GM12878 (cell line): ENCODE results near the gene ZSCAN26. TPM values are rescaled to one million over a fixed set of nuclear protein-coding genes. Genes with fewer than 3 reads are reported as not detected.
A peak's percentile ranks its signal among the peaks of the same experiment; 100 is the strongest.

Experiments
- ATAC-seq: fragments of 200-7000 bp; cut with Tn5 transposase; 3 replicates; pipeline ENCODE4 v1.9.1; 2020; ENCODE audit warnings: mild to moderate bottlenecking, moderate library complexity
- BruUV-seq: library from RNA; stranded (reverse); fragments of 400-500 nt; replicated peaks from 2 replicates; lab custom pipeline; 2021; lab: Mats Ljungman, UMichigan
- CTCF ChIA-PET: fragments of 300-600 bp; sonication (Branson Sonifier 250); formaldehyde crosslinking; extraction: SDS; loops from one replicate; lab custom pipeline; 2021; ENCODE audit warnings: inconsistent platforms; lab: Yijun Ruan, JAX
- POLR2A ChIA-PET: fragments of 350-600 bp; formaldehyde crosslinking; extraction: SDS; loops from one replicate; lab custom pipeline; 2021; ENCODE audit warnings: inconsistent platforms; lab: Charles Lee
- RAD21 ChIA-PET: fragments of 300-600 bp; sonication (Branson Sonifier 250); formaldehyde crosslinking; loops from one replicate; lab custom pipeline; 2023; ENCODE audit warnings: antibody characterized with exemption; ENCODE audit not compliant: unreplicated experiment; lab: Charles Lee
- SMC1A ChIA-PET: fragments of 300-600 bp; sonication (Branson Sonifier 250); formaldehyde crosslinking; loops from one replicate; lab custom pipeline; 2023; ENCODE audit not compliant: unreplicated experiment, uncharacterized antibody; lab: Charles Lee
- DNase-seq: peaks from one replicate; pipeline ENCODE4 v3.0.0-alpha.2; 2011; ENCODE audit warnings: low read depth, low spot score
- FAIRE-seq: peaks from 3 replicates; lab custom pipeline; 2011; peaks lifted over from hg19 to GRCh38; lab: Jason Lieb, UNC
- H2AFZ ChIP-seq: 2 replicates; pipeline ENCODE4 v1.6.0; 2011; ENCODE audit warnings: low read depth, low read length, control low read depth; ENCODE audit not compliant: control insufficient read depth
- H3K27ac ChIP-seq: 2 replicates; pipeline ENCODE4 v1.5.1; 2011; ENCODE audit warnings: control low read depth; ENCODE audit not compliant: control insufficient read depth, insufficient read depth
- H3K27me3 ChIP-seq, 2 experiments: replicated peaks in 1 of 2; 2 replicates each; pipeline versions ENCODE4 v1.6.0 to v1.6.1; 2011; ENCODE audit warnings: low read length in 1 of 2; ENCODE audit not compliant: control insufficient read depth in 2 of 2, insufficient read depth in 2 of 2
- H3K36me3 ChIP-seq, 2 experiments: 2 replicates each; pipeline ENCODE4 v1.5.1; 2011; ENCODE audit warnings: low read length in 1 of 2; ENCODE audit not compliant: control insufficient read depth in 2 of 2, insufficient read depth in 2 of 2
- H3K4me1 ChIP-seq: 2 replicates; pipeline ENCODE4 v1.6.1; 2011; ENCODE audit warnings: mild to moderate bottlenecking, low read length, moderate library complexity, mixed read lengths; ENCODE audit not compliant: control insufficient read depth, insufficient read depth
- H3K4me2 ChIP-seq: 2 replicates; pipeline ENCODE4 v1.6.0; 2011; ENCODE audit warnings: control low read depth; ENCODE audit not compliant: control insufficient read depth, insufficient read depth
- H3K4me3 ChIP-seq: fragments of 200-600 bp; sonication (generic); 2 replicates; pipeline ENCODE4 v1.5.1; 2016
- H3K79me2 ChIP-seq: 2 replicates; pipeline ENCODE4 v1.6.0; 2011; ENCODE audit warnings: low read length; ENCODE audit not compliant: control insufficient read depth, insufficient read depth
- H3K9ac ChIP-seq: 2 replicates; pipeline ENCODE4 v1.8.0; 2011; ENCODE audit warnings: low read length, control low read depth, mixed read lengths; ENCODE audit not compliant: control insufficient read depth, insufficient read depth
- H3K9me3 ChIP-seq: replicated peaks from 3 replicates; pipeline ENCODE4 v1.5.1; 2011; ENCODE audit warnings: mild to moderate bottlenecking, low read length; ENCODE audit not compliant: control insufficient read depth, insufficient read depth
- H4K20me1 ChIP-seq: 2 replicates; pipeline ENCODE4 v1.6.0; 2011; ENCODE audit not compliant: control insufficient read depth, insufficient read depth
- FOS ChIP-seq: IDR thresholded peaks from 3 replicates; pipeline ENCODE4 v1.6.1; 2011; ENCODE audit warnings: borderline replicate concordance; ENCODE audit not compliant: insufficient read length; ENCODE audit errors: extremely low read depth
- FOXM1 ChIP-seq: IDR thresholded peaks from 2 replicates; pipeline ENCODE4 v1.6.1; 2012; ENCODE audit warnings: low read depth, mild to moderate bottlenecking, inconsistent platforms, low read length, moderate library complexity
- HDAC6 ChIP-seq: fragments of 200-600 bp; sonication (generic); IDR thresholded peaks from one replicate; pipeline ENCODE4 v1.8.0; 2017; ENCODE audit warnings: antibody characterized with exemption; ENCODE audit not compliant: unreplicated experiment
- POLR2AphosphoS5 ChIP-seq: IDR thresholded peaks from 2 replicates; pipeline ENCODE4 v1.6.1; 2011; ENCODE audit warnings: mild to moderate bottlenecking, low read length, inconsistent platforms
- SMARCA5 ChIP-seq: fragments of 450-650 bp; IDR thresholded peaks from 2 replicates; pipeline ENCODE4 v1.6.1; 2017; ENCODE audit warnings: mild to moderate bottlenecking
- ZNF217 ChIP-seq: fragments of 450-650 bp; IDR thresholded peaks from 2 replicates; pipeline ENCODE4 v1.6.1; 2017; ENCODE audit warnings: antibody characterized with exemption, mild to moderate bottlenecking
- ZNF384 ChIP-seq: IDR thresholded peaks from 2 replicates; pipeline ENCODE4 v1.6.1; 2012; ENCODE audit warnings: low read depth, mild to moderate bottlenecking, low read length, improper control_type of control experiment, borderline replicate concordance
- WGBS: methylation state at CpG from one replicate; pipeline ENCODE4 v1.1.6; 2016; ENCODE audit warnings: low lambda C conversion rate; ENCODE audit not compliant: insufficient replicate concordance, insufficient coverage; ENCODE audit errors: missing lambda C conversion rate; 5-methylcytosine and 5-hydroxymethylcytosine counted together
- in situ Hi-C: fragments of 300-500 bp; cut with MboI; formaldehyde crosslinking; loops from 9 replicates; pipeline ENCODE4 v1.14.3; 2018; ENCODE audit warnings: mixed read lengths
- intact Hi-C: fragments of 100-400 bp; cut with micrococcal nuclease; formaldehyde crosslinking; loops from one replicate; pipeline ENCODE4 v1.14.2; 2022; ENCODE audit not compliant: unreplicated experiment
- polyA plus RNA-seq, 11 experiments: library from polyadenylated mRNA; depleted of rRNA in 4 of 11; unstranded in 6 of 11; stranded (reverse) in 5 of 11; fragments of >200 nt; fragmentation: Nextera tagmentation in 4 of 11; fragmentation: Illumina TruSeq in 1 of 11; extraction: Ambion mirVana in 4 of 11; extraction: Trizol in 1 of 11; gene quantifications; 1 replicate in 1 of 11; 2 replicates in 10 of 11; pipeline versions ENCODE4 v1.2.1 to v1.2.3, GENCODE V29; 2011 to 2016; ENCODE audit warnings: inconsistent platforms in 2 of 11, missing spikeins in 2 of 11, low read depth in 1 of 11
- total RNA-seq, 4 experiments: library from RNA; depleted of rRNA in 3 of 4; stranded (reverse); fragments of >200 nt in 3 of 4; fragmentation: Illumina TruSeq in 1 of 4; extraction: Trizol in 1 of 4; gene quantifications; 2 replicates each; pipeline versions ENCODE4 v1.2.1 to v1.2.3, GENCODE V29; 2013 to 2021
- TF ChIP-seq, protein P1 (sequence below): IDR thresholded peaks from 2 replicates; pipeline ENCODE4 v1.6.1; 2012; ENCODE audit warnings: low read depth, low read length, improper control_type of control experiment
- TF ChIP-seq, protein P2 (sequence below): fragments of 450-650 bp; IDR thresholded peaks from 2 replicates; pipeline ENCODE4 v1.6.1; 2016; ENCODE audit warnings: mild to moderate bottlenecking

Gene ZSCAN26
- total and polyA plus RNA-seq, 10 of the 15 experiments (the other 5 are each of a cell fraction or from before 2014, with no cell fraction given): 4.5 to 13.3 (median 6.5) TPM

DNA sequence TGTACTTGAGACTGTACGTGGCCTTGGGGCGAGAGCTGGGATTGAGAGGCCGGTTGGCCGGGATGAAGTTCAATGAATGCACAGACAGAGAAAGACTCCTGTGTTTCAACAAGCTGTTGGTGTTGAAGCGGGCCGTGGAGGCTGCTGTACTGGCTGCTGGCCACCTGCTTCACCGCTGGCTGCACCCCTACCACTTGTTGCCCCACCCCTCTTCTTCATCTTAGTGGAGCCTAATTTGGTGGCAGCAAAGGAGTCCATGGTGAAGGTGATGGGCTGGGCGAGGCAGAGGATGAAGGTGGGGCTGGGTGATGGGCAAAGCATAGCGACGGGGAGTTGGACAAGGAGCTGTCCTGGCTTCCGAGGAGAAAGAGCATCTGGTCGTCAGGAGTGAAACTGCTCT, 49.1 kb upstream of the ZSCAN26 start:
- no TSS peak for BruUV-seq

More for the DNA sequence above, 49.1 kb upstream of the ZSCAN26 start:
- no peaks in the 10 kb centered on the region; the same call in 2 of the 3 replicates for H3K9me3 ChIP-seq
- CTCF ChIA-PET: interaction anchor here (1.2 to 1.8 kb wide), 5 partner anchors 34 to 181 kb away, joined by 3 to 6 read pairs (median 4); partner anchors contain the start of gene ZKSCAN4
- H3K27me3 ChIP-seq: no peaks in the 10 kb centered on the region; a peak in 1 of 4 replicates
- SMC1A ChIA-PET: interaction anchor here (1.1 to 1.9 kb wide), 5 partner anchors 39 to 166 kb away, joined by 3 to 12 read pairs (median 4); partner anchors contain the start of genes ZKSCAN8 and ZSCAN26
- H4K20me1 ChIP-seq: no peaks in the 10 kb centered on the region
- RAD21 ChIA-PET: interaction anchor here (0.7 to 1.5 kb wide), 6 partner anchors 35 to 362 kb away, joined by 3 to 9 read pairs (median 4); partner anchors contain the start of genes ZKSCAN4 and ZKSCAN8
- POLR2A ChIA-PET: interaction anchor here (0.8 to 1.3 kb wide), 5 partner anchors 34 to 143 kb away, joined by 3 to 7 read pairs (median 4); partner anchors contain the start of genes ZKSCAN4 and ZSCAN26
- TF ChIP-seq ZNF384: no peak
- TF ChIP-seq ZNF217: no peak
- TF ChIP-seq, protein P1, sequence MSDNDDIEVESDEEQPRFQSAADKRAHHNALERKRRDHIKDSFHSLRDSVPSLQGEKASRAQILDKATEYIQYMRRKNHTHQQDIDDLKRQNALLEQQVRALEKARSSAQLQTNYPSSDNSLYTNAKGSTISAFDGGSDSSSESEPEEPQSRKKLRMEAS: no peak
- no peak for TF ChIP-seq SMARCA5
- TF ChIP-seq HDAC6: no peak
- TF ChIP-seq FOS: no peak
- TF ChIP-seq POLR2AphosphoS5: no peak
- TF ChIP-seq, protein P2, sequence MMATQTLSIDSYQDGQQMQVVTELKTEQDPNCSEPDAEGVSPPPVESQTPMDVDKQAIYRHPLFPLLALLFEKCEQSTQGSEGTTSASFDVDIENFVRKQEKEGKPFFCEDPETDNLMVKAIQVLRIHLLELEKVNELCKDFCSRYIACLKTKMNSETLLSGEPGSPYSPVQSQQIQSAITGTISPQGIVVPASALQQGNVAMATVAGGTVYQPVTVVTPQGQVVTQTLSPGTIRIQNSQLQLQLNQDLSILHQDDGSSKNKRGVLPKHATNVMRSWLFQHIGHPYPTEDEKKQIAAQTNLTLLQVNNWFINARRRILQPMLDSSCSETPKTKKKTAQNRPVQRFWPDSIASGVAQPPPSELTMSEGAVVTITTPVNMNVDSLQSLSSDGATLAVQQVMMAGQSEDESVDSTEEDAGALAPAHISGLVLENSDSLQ: no peak
- TF ChIP-seq FOXM1: no peak
- DNase-seq (no peak), FAIRE-seq (no peak), ATAC-seq (no peak)
- H3K4me3 ChIP-seq: peak overlapping the region; percentile 83; the same call in 1 of the 2 replicates
- H3K79me2 ChIP-seq: no peaks in the 10 kb centered on the region
- intact Hi-C loops: loop anchor here (10.0 kb wide), 1 partner anchor 727 kb away; no protein-coding TSS in a partner anchor
- 96% methylated on average over 12 of the region's 12 CpGs for WGBS
- in situ Hi-C loops: loop anchor here (5.0 kb wide), 1 partner anchor 76 kb away; the partner anchor contains the start of gene ZKSCAN8
- H2AFZ ChIP-seq: no peak overlapping the region
- peaks cover 3% of the 10 kb centered on the region; the same call in 1 of the 2 replicates for H3K4me1 ChIP-seq
- H3K27ac ChIP-seq: no peak overlapping the region
- no peaks in the 10 kb centered on the region for H3K36me3 ChIP-seq
- peak overlapping the region; percentile 89 for H3K4me2 ChIP-seq
- H3K9ac ChIP-seq: no peak overlapping the region
